Endodermal cell (in vitro differentiated cells): ENCODE measurements around the gene CMTM4. TPM values are rescaled to one million over a fixed set of nuclear protein-coding genes. Genes with fewer than 3 reads are reported as not detected.
A peak's percentile ranks its signal among the peaks of the same experiment; 100 is the strongest.

ENCODE experiments used
- DNase-seq: peaks from one replicate; pipeline ENCODE4 v3.0.0-alpha.2; 2017
- H3K27ac ChIP-seq: 2 replicates; pipeline ENCODE4 v1.5.1; 2013; ENCODE audit warnings: mild to moderate bottlenecking, low read depth, low read length, moderate library complexity
- H3K27me3 ChIP-seq: 2 replicates; pipeline ENCODE4 v1.6.1; 2013; ENCODE audit warnings: mild to moderate bottlenecking, low read length, moderate library complexity; ENCODE audit not compliant: insufficient read depth, control insufficient read depth, poor library complexity, severe bottlenecking
- H3K36me3 ChIP-seq: 2 replicates; pipeline ENCODE4 v1.7.0; 2013; ENCODE audit warnings: mild to moderate bottlenecking, low read length, moderate library complexity; ENCODE audit not compliant: control insufficient read depth, insufficient read depth
- H3K4me1 ChIP-seq: one replicate; pipeline ENCODE4 v1.7.0; 2013; ENCODE audit warnings: low read length; ENCODE audit not compliant: control insufficient read depth, insufficient read depth
- H3K4me3 ChIP-seq: 2 replicates; pipeline ENCODE4 v1.5.1; 2013; ENCODE audit warnings: mild to moderate bottlenecking, low read length, moderate library complexity
- H3K9ac ChIP-seq: 2 replicates; pipeline ENCODE4 v1.6.1; 2013; ENCODE audit warnings: mild to moderate bottlenecking, low read length, moderate library complexity; ENCODE audit not compliant: poor library complexity, severe bottlenecking; ENCODE audit errors: extremely low read depth
- H3K9me3 ChIP-seq: 2 replicates; pipeline ENCODE4 v1.6.1; 2013; ENCODE audit warnings: mild to moderate bottlenecking, low read length, moderate library complexity; ENCODE audit not compliant: control insufficient read depth
- H3K27ac Mint-ChIP-seq: 2 replicates; pipeline ENCODE4 v1.8.0; 2020; ENCODE audit warnings: mixed read lengths
- H3K27me3 Mint-ChIP-seq: 2 replicates; pipeline ENCODE4 v1.8.0; 2021; ENCODE audit warnings: mild to moderate bottlenecking, mixed read lengths; ENCODE audit not compliant: insufficient read depth
- H3K36me3 Mint-ChIP-seq: 2 replicates; pipeline ENCODE4 v1.8.0; 2020; ENCODE audit warnings: low read depth, mixed read lengths
- H3K4me1 Mint-ChIP-seq: 2 replicates; pipeline ENCODE4 v1.8.0; 2020; ENCODE audit warnings: mixed read lengths
- H3K4me3 Mint-ChIP-seq: 2 replicates; pipeline ENCODE4 v1.8.0; 2020; ENCODE audit warnings: mild to moderate bottlenecking, moderate library complexity, mixed read lengths
- H3K9me3 Mint-ChIP-seq: 2 replicates; pipeline ENCODE4 v1.8.0; 2020; ENCODE audit warnings: mild to moderate bottlenecking, mixed read lengths
- CTCF ChIP-seq: fragments of 200-600 bp; sonication (generic); conservative IDR thresholded peaks from 2 replicates; pipeline ENCODE4 v1.5.0; 2021; ENCODE audit warnings: antibody characterized with exemption, mild to moderate bottlenecking
- WGBS, 2 experiments: methylation state at CpG; one replicate each; pipeline versions ENCODE4 v1.1.5 to v1.1.7; 2013; ENCODE audit warnings: missing lambda C conversion rate in 2 of 2, mixed read lengths in 1 of 2; ENCODE audit not compliant: insufficient coverage in 1 of 2, insufficient read length in 1 of 2; 5-methylcytosine and 5-hydroxymethylcytosine counted together
- total RNA-seq, 2 donors: library from RNA; stranded (reverse); fragmentation: NEBNext Ultra II Directional in 1 of 2; extraction: Animal tissue kit (Norgen Biotek cat#: 25700) in 1 of 2; gene quantifications; 2 replicates in 1 of 2; 3 replicates in 1 of 2; pipeline ENCODE4 v1.2.1, GENCODE V29; 2021

The CMTM4 gene
- total RNA-seq, 2 donors from 2014 or later, result 68.2 to 76.2 TPM

DNA sequence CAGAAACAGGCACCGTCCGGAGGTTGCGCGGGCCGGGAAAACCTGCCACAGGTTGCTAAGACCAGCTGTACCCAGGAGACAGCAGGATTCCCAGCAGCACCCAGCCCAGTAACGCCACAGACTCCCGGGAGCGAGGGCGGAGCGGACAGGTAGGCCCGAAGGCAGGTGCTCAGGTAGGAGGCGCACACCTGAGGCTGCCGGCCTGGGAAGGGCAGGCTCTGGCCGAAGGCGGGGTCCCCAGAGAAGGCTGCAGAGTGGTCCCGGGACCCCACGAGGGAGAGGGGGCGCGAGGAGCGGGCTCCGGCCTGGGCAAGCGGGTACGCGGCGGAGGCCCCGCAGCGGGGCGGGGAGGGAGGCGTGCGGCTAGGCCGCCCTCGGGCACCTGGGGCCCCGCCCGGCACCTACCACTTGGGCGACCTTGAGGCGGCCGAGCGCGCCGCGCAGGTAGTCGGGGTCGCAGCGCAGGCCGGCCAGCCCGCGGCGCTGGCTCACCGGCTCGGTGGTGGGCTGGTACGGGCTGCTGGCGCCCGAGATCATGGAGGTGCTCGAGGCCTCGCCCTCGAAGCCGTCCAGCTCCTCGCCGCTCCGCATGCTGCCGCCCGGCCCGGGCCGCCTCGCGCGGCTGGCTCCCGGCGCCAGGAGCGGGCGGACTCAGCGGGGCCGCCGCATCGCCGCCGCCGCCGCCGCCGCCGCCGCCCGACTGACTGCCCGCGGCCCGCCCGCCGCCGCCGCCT lies 441 bp downstream of the CMTM4 start:
- no peaks in the 10 kb centered on the region for H3K4me1 ChIP-seq
- Mint-ChIP-seq H3K4me3 (peak overlapping the region; percentile 77), H3K36me3 (peaks cover 9% of the 10 kb centered on the region), H3K27ac (peak overlapping the region; percentile 78), H3K9me3 (no peaks in the 10 kb centered on the region), H3K4me1 (peaks cover 20% of the 10 kb centered on the region), H3K27me3 (peaks cover 3% of the 10 kb centered on the region)
- no peaks in the 10 kb centered on the region for H3K9me3 ChIP-seq
- no peak overlapping the region for H3K27ac ChIP-seq
- peaks cover 9% of the 10 kb centered on the region for H3K36me3 ChIP-seq
- peak overlapping the region; percentile 53 for H3K9ac ChIP-seq
- DNase-seq, result peak; percentile 84
- H3K27me3 ChIP-seq, result no peaks in the 10 kb centered on the region
- TF ChIP-seq CTCF, result peak; percentile 12
- WGBS, 2 experiments, result 4 to 10% methylated on average over 48 to 91 of the region's 91 CpGs
- H3K4me3 ChIP-seq, result peak overlapping the region; percentile 77

DNA sequence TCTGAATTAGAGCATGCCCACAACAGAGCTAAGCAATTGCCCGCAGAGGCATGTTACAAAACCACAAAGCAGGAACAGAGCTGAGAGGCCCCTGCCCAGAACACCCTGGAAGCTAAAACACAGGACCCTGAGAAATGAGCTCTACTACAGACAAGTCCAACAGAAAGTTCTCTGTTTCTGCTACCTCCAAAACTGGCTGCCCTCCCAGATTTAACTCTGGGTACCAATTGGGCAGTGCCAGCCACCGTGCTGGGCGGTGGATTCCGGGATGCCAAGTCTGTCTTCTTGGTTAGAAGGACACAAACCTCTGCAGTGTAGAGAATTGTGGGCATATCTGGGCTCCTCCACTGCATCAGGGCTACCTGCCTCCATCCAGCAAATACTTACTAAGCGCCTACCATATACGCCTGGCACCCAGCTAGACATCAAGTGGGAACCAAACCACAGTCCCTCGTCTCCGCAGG lies 1.0 kb downstream of the CMTM4 start:
- DNase-seq, result no peak
- peak overlapping the region; percentile 77 for H3K4me3 Mint-ChIP-seq
- peak overlapping the region; percentile 78 for H3K27ac Mint-ChIP-seq
- H3K36me3 Mint-ChIP-seq, result peaks cover 9% of the 10 kb centered on the region
- Histone ChIP-seq H3K27me3 (no peaks in the 10 kb centered on the region), H3K4me3 (peak overlapping the region; percentile 77), H3K9ac (peak overlapping the region; percentile 53), H3K4me1 (peaks cover 3% of the 10 kb centered on the region), H3K9me3 (no peaks in the 10 kb centered on the region), H3K27ac (no peak overlapping the region), H3K36me3 (peaks cover 10% of the 10 kb centered on the region)
- peaks cover 23% of the 10 kb centered on the region for H3K4me1 Mint-ChIP-seq
- H3K27me3 Mint-ChIP-seq, result peaks cover 3% of the 10 kb centered on the region
- no peak for TF ChIP-seq CTCF
- WGBS, 2 experiments, result 79 to 90% methylated on average over 5 to 8 of the region's 8 CpGs
- no peaks in the 10 kb centered on the region for H3K9me3 Mint-ChIP-seq

DNA sequence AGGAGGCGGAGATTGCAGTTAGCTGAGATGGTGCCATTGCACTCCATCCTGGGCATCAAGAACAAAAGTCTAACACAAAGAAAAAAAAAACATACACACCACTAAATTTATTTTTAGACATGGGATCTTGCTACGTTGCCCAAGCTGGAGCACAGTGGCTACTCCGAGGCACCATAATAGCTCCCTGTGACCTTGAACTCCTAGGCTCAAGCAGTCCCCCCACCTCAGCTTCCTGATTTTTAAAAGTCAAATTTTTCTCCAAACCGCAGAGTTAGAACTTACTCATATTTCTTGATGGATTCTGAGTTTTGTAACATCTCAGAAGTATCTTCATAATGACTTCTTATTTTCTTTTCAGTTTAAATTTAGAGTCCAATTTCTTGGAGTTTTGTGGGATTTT lies 3.4 kb downstream of the CMTM4 start:
- Histone ChIP-seq H3K36me3 (peaks cover 10% of the 10 kb centered on the region), H3K9ac (no peak overlapping the region), H3K27ac (no peak overlapping the region), H3K4me1 (peaks cover 10% of the 10 kb centered on the region), H3K27me3 (no peaks in the 10 kb centered on the region), H3K9me3 (no peaks in the 10 kb centered on the region), H3K4me3 (no peak overlapping the region)
- Mint-ChIP-seq H3K4me1 (peaks cover 31% of the 10 kb centered on the region), H3K9me3 (no peaks in the 10 kb centered on the region), H3K27me3 (peaks cover 3% of the 10 kb centered on the region), H3K4me3 (no peak overlapping the region), H3K36me3 (peaks cover 9% of the 10 kb centered on the region), H3K27ac (no peak overlapping the region)
- WGBS, 2 experiments, result 93 to 100% methylated on average over 3 to 4 of the region's 4 CpGs
- TF ChIP-seq CTCF, result no peak
- no peak for DNase-seq
